Brain microvascular endothelial cell (primary cell): Measurements from ENCODE around the gene ECI1.
"Not testable (repeated sequence)": the region's sequence is repeated elsewhere in the genome, so short reads cannot be mapped to it uniquely, and the experiment has no call there.

Experiments used
- DNase-seq: peaks from one replicate; pipeline ENCODE4 v3.0.0-alpha.2; 2020
- H3K27ac ChIP-seq: fragments of 250-450 bp; sonication (Bioruptor Pico); 2 replicates; pipeline ENCODE4 v1.5.1; 2020; ENCODE audit warnings: mild to moderate bottlenecking, moderate library complexity
- H3K27me3 ChIP-seq: fragments of 250-450 bp; sonication (Bioruptor Pico); replicated peaks from 2 replicates; pipeline ENCODE4 v1.5.1; 2020; ENCODE audit warnings: mild to moderate bottlenecking
- H3K36me3 ChIP-seq: fragments of 250-450 bp; sonication (Bioruptor Pico); replicated peaks from 2 replicates; pipeline ENCODE4 v1.5.1; 2020; ENCODE audit warnings: mild to moderate bottlenecking
- H3K4me3 ChIP-seq: 2 replicates; pipeline ENCODE4 v1.5.1; 2011; ENCODE audit warnings: low read depth, mild to moderate bottlenecking, control low read depth, low read length, moderate library complexity
- CTCF ChIP-seq: IDR thresholded peaks from 2 replicates; pipeline ENCODE4 v1.5.1; 2011; ENCODE audit warnings: low read depth, mild to moderate bottlenecking, moderate library complexity, low read length, control low read depth, inconsistent platforms; ENCODE audit errors: missing control alignments
- in situ Hi-C: cut with HindIII; loops from 2 replicates; pipeline ENCODE4 v1.10.0; 2017; ENCODE audit warnings: low sequenced_read_pairs, low pct_ligation_motif_present

ECI1 gene

DNA sequence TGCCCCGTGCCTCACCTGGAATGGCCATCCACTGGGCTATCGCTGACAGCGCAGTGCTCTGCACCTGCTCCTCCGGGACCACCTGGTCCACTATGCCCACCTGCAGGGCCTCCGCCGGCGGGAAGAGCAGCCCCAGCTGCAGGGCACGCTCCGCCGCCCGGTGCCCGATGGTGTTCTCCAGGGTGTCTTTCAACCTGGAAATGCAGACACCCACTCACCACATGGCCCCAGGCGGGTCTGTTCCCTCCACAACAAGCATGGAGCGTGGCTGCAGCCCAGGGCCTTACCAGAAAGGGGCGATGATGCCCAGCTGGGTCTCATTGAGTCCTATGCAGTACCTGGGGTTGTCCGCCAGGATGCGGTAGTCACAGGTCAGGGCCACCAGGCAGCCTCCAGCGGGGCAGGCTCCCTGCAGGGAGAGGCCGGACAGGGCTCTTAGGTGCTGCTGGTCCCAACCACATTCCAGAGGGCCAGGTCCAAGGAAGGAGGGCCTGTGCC lies 8.3 kb downstream of the ECI1 start:
- Histone ChIP-seq H3K27me3 (no peaks in the 10 kb centered on the region), H3K4me3 (no peak overlapping the region), H3K36me3 (peaks cover 43% of the 10 kb centered on the region), H3K27ac (no peak overlapping the region)
- in situ Hi-C loops, result no loop called here
- TF ChIP-seq CTCF, result peak; percentile 9
- DNase-seq, result no peak

DNA sequence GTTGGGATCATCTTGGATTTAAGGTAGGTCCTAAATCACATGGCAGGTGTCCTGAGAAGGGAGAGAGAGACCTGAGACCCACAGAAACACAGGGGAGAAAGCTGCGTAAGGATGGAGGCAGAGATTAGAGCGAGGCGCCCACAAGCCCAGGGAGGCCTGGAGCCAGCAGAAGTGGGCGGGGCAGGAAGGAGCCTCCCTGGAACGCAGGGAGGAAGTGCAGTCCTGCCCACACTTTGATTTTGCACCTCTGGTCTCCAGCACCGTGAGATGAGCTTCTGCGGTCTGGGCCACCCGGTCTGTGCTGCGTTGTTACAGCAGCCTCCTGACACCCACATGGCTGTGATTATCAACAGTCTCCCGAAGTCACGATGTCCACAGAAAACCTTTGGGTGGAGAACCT lies 8.8 kb downstream of the ECI1 start:
- no peaks in the 10 kb centered on the region for H3K27me3 ChIP-seq
- no peak for DNase-seq
- no peak overlapping the region for H3K4me3 ChIP-seq
- no peak for TF ChIP-seq CTCF
- in situ Hi-C loops, result no loop called here
- no peak overlapping the region for H3K27ac ChIP-seq
- peaks cover 43% of the 10 kb centered on the region for H3K36me3 ChIP-seq

GRCh38 chr16:2240331-2240730 lies 11.1 kb downstream of the ECI1 start:
- peaks cover 31% of the 10 kb centered on the region for H3K36me3 ChIP-seq
- in situ Hi-C loops, DNase-seq, H3K27ac ChIP-seq, H3K27me3 ChIP-seq, H3K4me3 ChIP-seq: not testable (repeated sequence)

DNA sequence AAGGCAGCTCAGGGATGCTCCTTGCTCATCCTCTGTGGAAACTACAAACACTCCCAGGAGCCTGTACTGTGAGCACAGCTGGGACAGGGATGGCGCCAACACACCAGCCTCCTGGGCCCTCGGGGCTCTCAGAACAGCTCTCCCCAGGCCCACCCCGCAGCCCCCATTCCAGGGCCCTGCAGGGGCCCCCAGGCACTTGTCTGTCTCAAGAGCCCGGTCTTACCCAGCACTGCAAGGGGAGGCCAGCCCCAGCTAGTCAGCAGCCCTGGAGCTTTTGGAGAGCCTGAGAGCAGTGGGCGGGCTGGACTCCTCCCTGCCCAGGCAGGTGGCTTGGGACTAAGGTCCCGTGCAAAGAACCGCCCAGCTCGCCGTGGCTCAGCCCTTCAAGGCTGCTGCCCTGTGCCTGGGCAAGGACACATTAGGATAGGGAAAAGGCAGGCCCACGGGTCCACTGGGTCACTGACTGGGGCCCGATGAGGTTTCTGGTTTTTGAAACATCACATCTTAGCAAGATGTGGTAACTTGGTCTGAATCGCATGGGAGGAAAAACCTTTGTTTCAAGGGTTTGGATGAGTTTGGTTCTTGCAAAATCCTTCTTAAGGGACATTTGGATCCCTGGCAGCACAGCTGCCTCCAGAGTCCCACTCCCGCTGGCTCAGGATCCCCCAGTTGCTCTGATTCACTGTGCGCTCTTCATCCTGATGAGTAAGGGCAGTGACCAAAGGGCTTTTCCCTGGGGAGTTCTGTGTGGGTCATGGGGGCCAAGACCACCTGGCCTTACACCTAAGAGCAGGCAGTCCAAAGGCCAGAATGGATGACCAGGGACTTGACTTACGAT lies 12.3 kb downstream of the ECI1 start:
- in situ Hi-C loops, result no loop called here
- peaks cover 5% of the 10 kb centered on the region for H3K27me3 ChIP-seq
- no peak for DNase-seq
- peaks cover 30% of the 10 kb centered on the region for H3K36me3 ChIP-seq
- no peak overlapping the region for H3K27ac ChIP-seq
- TF ChIP-seq CTCF, result no peak
- H3K4me3 ChIP-seq, result no peak overlapping the region

- H3K27ac ChIP-seq, result no peak overlapping the region
- TF ChIP-seq CTCF, result no peak
- in situ Hi-C loops, result no loop called here
- peaks cover 5% of the 10 kb centered on the region for H3K27me3 ChIP-seq
- H3K36me3 ChIP-seq, result peaks cover 32% of the 10 kb centered on the region
- H3K4me3 ChIP-seq, result no peak overlapping the region
- DNase-seq, result no peak
These were observed 13.1 kb downstream of the ECI1 start for GRCh38 chr16:2238150-2238837.

DNA sequence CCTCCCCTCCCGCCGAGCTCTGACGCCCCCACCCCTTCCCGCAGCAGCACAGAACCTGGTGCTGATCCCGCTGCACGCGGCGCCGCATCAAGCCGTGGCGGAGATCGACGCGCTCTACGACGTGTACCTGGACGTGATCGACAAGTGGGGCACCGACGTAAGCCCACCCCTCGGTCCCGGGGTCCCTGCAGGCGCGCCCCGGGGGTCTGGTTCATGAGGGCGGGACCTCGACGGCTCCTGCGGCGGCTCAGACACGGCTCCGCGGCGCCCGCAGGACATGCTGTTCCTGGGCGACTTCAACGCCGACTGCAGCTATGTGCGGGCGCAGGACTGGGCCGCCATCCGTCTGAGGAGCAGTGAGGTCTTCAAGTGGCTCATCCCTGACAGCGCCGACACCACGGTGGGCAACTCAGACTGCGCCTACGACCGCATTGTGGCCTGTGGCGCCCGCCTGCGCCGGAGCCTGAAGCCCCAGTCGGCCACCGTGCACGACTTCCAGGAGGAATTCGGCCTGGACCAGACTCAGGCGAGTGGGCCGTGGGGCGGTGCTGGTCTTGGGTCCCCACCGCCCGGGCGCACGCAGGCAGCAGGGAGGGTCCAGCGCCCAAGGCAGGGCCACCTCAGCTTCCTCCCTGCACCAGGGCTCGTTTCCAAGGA lies 13.8 kb downstream of the ECI1 start:
- no peak overlapping the region for H3K4me3 ChIP-seq
- no peak for DNase-seq
- TF ChIP-seq CTCF, result no peak
- in situ Hi-C loops, result no loop called here
- peaks cover 31% of the 10 kb centered on the region for H3K36me3 ChIP-seq
- H3K27me3 ChIP-seq, result peaks cover 5% of the 10 kb centered on the region
- no peak overlapping the region for H3K27ac ChIP-seq
